Esophagus squamous epithelium (tissue), 4 donors: ENCODE measurements around the gene C10orf53.

Experiments
- POLR2A ChIP-seq, 4 donors: fragments of 450-650 bp; IDR thresholded peaks; one replicate each; pipeline ENCODE4 v1.6.1; 2017; ENCODE audit warnings: antibody characterized with exemption in 4 of 4, mild to moderate bottlenecking in 4 of 4, moderate library complexity in 3 of 4
- TF ChIP-seq, protein P1 (sequence below), 6 experiments: fragments of 450-650 bp in 4 of 6; fragments of 200-600 bp in 2 of 6; sonication (generic) in 2 of 6; IDR thresholded peaks; one replicate each; pipeline ENCODE4 v1.5.1; 2016 to 2019; ENCODE audit warnings: antibody characterized with exemption in 6 of 6, mild to moderate bottlenecking in 4 of 6, moderate library complexity in 4 of 6

DNA sequence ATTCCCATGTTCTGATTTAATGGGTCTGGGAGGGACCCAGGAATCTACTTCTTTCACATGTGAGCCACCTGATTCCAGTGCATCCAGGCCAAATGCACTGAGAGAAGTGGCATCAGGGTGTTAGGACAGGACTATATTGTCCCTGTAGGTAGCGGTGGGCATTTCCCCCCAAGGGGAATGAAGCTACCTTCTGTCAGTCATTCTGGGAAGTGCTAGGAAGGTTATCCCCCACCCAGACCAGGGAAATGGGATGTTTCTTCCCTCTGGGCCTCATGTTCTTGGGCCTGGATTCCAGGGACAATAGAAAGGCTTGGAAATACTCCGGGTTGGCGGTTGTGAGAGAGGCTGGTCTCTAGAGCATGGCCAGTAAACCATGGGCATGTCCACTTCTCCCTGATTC, 20.8 kb downstream of the C10orf53 start:
- TF ChIP-seq POLR2A (IDR thresholded peaks at IDR 0.05), result no peak
- TF ChIP-seq, protein P1, sequence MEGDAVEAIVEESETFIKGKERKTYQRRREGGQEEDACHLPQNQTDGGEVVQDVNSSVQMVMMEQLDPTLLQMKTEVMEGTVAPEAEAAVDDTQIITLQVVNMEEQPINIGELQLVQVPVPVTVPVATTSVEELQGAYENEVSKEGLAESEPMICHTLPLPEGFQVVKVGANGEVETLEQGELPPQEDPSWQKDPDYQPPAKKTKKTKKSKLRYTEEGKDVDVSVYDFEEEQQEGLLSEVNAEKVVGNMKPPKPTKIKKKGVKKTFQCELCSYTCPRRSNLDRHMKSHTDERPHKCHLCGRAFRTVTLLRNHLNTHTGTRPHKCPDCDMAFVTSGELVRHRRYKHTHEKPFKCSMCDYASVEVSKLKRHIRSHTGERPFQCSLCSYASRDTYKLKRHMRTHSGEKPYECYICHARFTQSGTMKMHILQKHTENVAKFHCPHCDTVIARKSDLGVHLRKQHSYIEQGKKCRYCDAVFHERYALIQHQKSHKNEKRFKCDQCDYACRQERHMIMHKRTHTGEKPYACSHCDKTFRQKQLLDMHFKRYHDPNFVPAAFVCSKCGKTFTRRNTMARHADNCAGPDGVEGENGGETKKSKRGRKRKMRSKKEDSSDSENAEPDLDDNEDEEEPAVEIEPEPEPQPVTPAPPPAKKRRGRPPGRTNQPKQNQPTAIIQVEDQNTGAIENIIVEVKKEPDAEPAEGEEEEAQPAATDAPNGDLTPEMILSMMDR (IDR thresholded peaks at IDR 0.05), result no peak
